Measurements from ENCODE around the gene SLC8B1. TPM values are rescaled to one million over a fixed set of nuclear protein-coding genes. Genes with fewer than 3 reads are reported as not detected.

Gene SLC8B1
- total RNA-seq, 1 donor from 2014 or later: 41.1 TPM

GRCh38 chr12:113306382-113306781, 28.5 kb downstream of the SLC8B1 start:
- no peak for DNase-seq (ENCODE audit: low read depth)
- H3K36me3 ChIP-seq (ENCODE audit: control insufficient read depth, insufficient read depth, low read length): peaks cover 1% of the 10 kb centered on the region
- no peak overlapping the region for H3K4me3 ChIP-seq (ENCODE audit: low read depth, low read length)
- TF ChIP-seq CTCF (IDR thresholded peaks at IDR 0.05; ENCODE audit: insufficient read depth, low read length, poor library complexity, severe bottlenecking): no peak
- no peaks in the 10 kb centered on the region for H3K27me3 ChIP-seq (ENCODE audit: control insufficient read depth, insufficient read depth, low read length)

- DNase-seq (ENCODE audit: low read depth): no peak
- TF ChIP-seq CTCF (IDR thresholded peaks at IDR 0.05; ENCODE audit: insufficient read depth, low read length, poor library complexity, severe bottlenecking): no peak
- Histone ChIP-seq H3K27me3 (ENCODE audit: control insufficient read depth, insufficient read depth, low read length) (no peaks in the 10 kb centered on the region), H3K4me3 (ENCODE audit: low read depth, low read length) (no peak overlapping the region), H3K36me3 (ENCODE audit: control insufficient read depth, insufficient read depth, low read length) (peaks cover 1% of the 10 kb centered on the region)
Measured at GRCh38 chr12:113305281-113305856, 29.5 kb downstream of the SLC8B1 start.

- no peak for DNase-seq (ENCODE audit: low read depth)
- Histone ChIP-seq H3K4me3 (ENCODE audit: low read depth, low read length) (no peak overlapping the region), H3K27me3 (ENCODE audit: control insufficient read depth, insufficient read depth, low read length) (no peaks in the 10 kb centered on the region), H3K36me3 (ENCODE audit: control insufficient read depth, insufficient read depth, low read length) (no peaks in the 10 kb centered on the region)
- no peak for TF ChIP-seq CTCF (IDR thresholded peaks at IDR 0.05; ENCODE audit: insufficient read depth, low read length, poor library complexity, severe bottlenecking)
Measured at GRCh38 chr12:113302886-113303640, 31.8 kb downstream of the SLC8B1 start.

- Histone ChIP-seq H3K4me3 (ENCODE audit: low read depth, low read length) (no peak overlapping the region), H3K27me3 (ENCODE audit: control insufficient read depth, insufficient read depth, low read length) (no peaks in the 10 kb centered on the region), H3K36me3 (ENCODE audit: control insufficient read depth, insufficient read depth, low read length) (no peaks in the 10 kb centered on the region)
- no peak for DNase-seq (ENCODE audit: low read depth)
- no peak for TF ChIP-seq CTCF (IDR thresholded peaks at IDR 0.05; ENCODE audit: insufficient read depth, low read length, poor library complexity, severe bottlenecking)
Measured at GRCh38 chr12:113302466-113302865, 32.4 kb downstream of the SLC8B1 start.

- no peak for TF ChIP-seq CTCF (IDR thresholded peaks at IDR 0.05; ENCODE audit: insufficient read depth, low read length, poor library complexity, severe bottlenecking)
- Histone ChIP-seq H3K27me3 (ENCODE audit: control insufficient read depth, insufficient read depth, low read length) (no peaks in the 10 kb centered on the region), H3K4me3 (ENCODE audit: low read depth, low read length) (no peak overlapping the region), H3K36me3 (ENCODE audit: control insufficient read depth, insufficient read depth, low read length) (peaks cover 2% of the 10 kb centered on the region)
- no peak for DNase-seq (ENCODE audit: low read depth)
Measured at GRCh38 chr12:113301811-113302210, 33.1 kb downstream of the SLC8B1 start.
